Fibroblast of lung (primary cell): Measurements from ENCODE around the gene EPB41L1.

Experiments
- CTCF ChIP-seq, 2 donors: IDR thresholded peaks in 1 of 2; conservative IDR thresholded peaks in 1 of 2; 1 replicate in 1 of 2; 2 replicates in 1 of 2; pipeline ENCODE4 v1.5.1; 2011 to 2012; ENCODE audit warnings: low read length in 2 of 2, control low read depth in 1 of 2, inconsistent platforms in 1 of 2, low read depth in 1 of 2, mild to moderate bottlenecking in 1 of 2
- EZH2 ChIP-seq: IDR thresholded peaks from 2 replicates; pipeline ENCODE4 v1.5.1; 2012; ENCODE audit warnings: low read length, control low read depth, mild to moderate bottlenecking; ENCODE audit errors: missing control alignments

- no peak for TF ChIP-seq CTCF (conservative IDR thresholded peaks at IDR 0.05 in 1 of 2, IDR thresholded peaks at IDR 0.05 in 1 of 2; ENCODE audit: low read depth in 1 of 2, low read length in 2 of 2)
- TF ChIP-seq EZH2: no peak
Measured at GRCh38 chr20:36144336-36144735, 10.2 kb upstream of the EPB41L1 start.
